Measurements from ENCODE around the gene MLLT3.

DNA sequence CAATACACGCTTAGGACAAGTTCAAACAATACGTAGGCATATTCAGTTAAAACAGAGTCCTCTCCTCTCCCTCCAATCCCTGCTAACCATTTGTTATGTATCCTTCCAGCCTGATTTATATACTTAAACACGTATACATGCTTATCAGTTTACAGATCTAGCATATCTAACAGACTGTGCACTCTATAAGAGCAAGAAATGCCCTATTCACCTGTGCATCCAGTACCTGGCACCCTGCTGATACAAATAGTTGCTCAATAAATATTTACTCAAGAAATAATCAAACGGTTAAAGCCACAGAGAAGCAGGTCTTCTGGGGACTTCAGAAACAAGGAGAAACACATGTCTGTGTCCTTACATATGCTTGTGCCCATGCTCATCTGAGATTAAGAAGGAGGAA is 55.9 kb downstream of the MLLT3 start:
- TF ChIP-seq, protein P1, sequence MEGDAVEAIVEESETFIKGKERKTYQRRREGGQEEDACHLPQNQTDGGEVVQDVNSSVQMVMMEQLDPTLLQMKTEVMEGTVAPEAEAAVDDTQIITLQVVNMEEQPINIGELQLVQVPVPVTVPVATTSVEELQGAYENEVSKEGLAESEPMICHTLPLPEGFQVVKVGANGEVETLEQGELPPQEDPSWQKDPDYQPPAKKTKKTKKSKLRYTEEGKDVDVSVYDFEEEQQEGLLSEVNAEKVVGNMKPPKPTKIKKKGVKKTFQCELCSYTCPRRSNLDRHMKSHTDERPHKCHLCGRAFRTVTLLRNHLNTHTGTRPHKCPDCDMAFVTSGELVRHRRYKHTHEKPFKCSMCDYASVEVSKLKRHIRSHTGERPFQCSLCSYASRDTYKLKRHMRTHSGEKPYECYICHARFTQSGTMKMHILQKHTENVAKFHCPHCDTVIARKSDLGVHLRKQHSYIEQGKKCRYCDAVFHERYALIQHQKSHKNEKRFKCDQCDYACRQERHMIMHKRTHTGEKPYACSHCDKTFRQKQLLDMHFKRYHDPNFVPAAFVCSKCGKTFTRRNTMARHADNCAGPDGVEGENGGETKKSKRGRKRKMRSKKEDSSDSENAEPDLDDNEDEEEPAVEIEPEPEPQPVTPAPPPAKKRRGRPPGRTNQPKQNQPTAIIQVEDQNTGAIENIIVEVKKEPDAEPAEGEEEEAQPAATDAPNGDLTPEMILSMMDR (IDR thresholded peaks at IDR 0.05; ENCODE audit: control extremely low read depth in 1 of 3, insufficient read depth in 1 of 3, low read depth in 1 of 3, low read length in 3 of 3) = no peak
- TF ChIP-seq POLR2A (IDR thresholded peaks at IDR 0.05; ENCODE audit: control extremely low read depth in 1 of 2, low read depth in 2 of 2, low read length in 2 of 2) (no peak), PHF8 (conservative IDR thresholded peaks at IDR 0.05; ENCODE audit: low read depth, low read length) (no peak), RAD21 (IDR thresholded peaks at IDR 0.05 in 1 of 2, conservative IDR thresholded peaks at IDR 0.05 in 1 of 2; ENCODE audit: low read depth in 2 of 2, low read length in 2 of 2) (no peak), NANOG (IDR thresholded peaks at IDR 0.05; ENCODE audit: insufficient read depth, low read depth, low read length, poor library complexity, severe bottlenecking) (no peak), EP300 (IDR thresholded peaks at IDR 0.05; ENCODE audit: borderline replicate concordance in 1 of 2, low read depth in 2 of 2, low read length in 2 of 2) (no peak), ASH2L (IDR thresholded peaks at IDR 0.05; ENCODE audit: low read length) (no peak), GABPA (IDR thresholded peaks at IDR 0.05; ENCODE audit: borderline replicate concordance, insufficient read depth, low read length) (no peak), TCF12 (IDR thresholded peaks at IDR 0.05; ENCODE audit: low read depth, low read length) (no peak), RFX5 (IDR thresholded peaks at IDR 0.05; ENCODE audit: borderline replicate concordance, low read depth, low read length) (no peak)
- TF ChIP-seq, protein P2, sequence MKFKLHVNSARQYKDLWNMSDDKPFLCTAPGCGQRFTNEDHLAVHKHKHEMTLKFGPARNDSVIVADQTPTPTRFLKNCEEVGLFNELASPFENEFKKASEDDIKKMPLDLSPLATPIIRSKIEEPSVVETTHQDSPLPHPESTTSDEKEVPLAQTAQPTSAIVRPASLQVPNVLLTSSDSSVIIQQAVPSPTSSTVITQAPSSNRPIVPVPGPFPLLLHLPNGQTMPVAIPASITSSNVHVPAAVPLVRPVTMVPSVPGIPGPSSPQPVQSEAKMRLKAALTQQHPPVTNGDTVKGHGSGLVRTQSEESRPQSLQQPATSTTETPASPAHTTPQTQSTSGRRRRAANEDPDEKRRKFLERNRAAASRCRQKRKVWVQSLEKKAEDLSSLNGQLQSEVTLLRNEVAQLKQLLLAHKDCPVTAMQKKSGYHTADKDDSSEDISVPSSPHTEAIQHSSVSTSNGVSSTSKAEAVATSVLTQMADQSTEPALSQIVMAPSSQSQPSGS (IDR thresholded peaks at IDR 0.05; ENCODE audit: low read length) = no peak
- TF ChIP-seq, protein P3, sequence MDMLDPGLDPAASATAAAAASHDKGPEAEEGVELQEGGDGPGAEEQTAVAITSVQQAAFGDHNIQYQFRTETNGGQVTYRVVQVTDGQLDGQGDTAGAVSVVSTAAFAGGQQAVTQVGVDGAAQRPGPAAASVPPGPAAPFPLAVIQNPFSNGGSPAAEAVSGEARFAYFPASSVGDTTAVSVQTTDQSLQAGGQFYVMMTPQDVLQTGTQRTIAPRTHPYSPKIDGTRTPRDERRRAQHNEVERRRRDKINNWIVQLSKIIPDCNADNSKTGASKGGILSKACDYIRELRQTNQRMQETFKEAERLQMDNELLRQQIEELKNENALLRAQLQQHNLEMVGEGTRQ (IDR thresholded peaks at IDR 0.05; ENCODE audit: low read length) = no peak

Measured in H1 (cell line).